Stimulated activated CD4-positive, alpha-beta T cell treated with anti-CD3 and anti-CD28 coated beads, Interleukin-2, amount 100 ng/mL, for 24 hours (primary cell): ENCODE measurements around the gene ZNF610.

Source experiments
- DNase-seq, 2 donors: peaks; one replicate each; pipeline ENCODE4 v3.0.0-alpha.2; 2020

Gene ZNF610

GRCh38 chr19:52398081-52398441 is 62.0 kb downstream of the ZNF610 start:
- peak in 1 of 2 donors; percentile 16 for DNase-seq

DNA sequence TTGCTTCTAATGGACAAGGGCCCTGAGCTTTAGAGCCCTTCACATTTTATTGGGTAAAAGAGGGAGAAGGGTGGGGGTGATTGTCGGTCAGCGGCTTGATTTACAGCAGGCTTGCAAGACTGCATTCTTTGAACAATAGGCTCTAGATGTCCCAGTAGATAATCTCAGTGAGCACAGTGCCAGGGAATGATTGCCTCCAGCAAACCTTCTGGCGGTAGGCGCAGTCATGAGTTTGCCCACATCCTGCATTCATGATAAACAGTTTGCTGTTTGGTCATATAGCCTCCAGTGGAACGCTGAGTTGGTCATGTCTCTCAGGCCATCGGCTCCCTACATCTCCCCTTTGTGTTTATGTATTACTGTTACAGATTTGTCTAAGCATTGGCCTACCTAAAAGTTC is 74.2 kb downstream of the ZNF610 start:
- DNase-seq: no peak

DNA sequence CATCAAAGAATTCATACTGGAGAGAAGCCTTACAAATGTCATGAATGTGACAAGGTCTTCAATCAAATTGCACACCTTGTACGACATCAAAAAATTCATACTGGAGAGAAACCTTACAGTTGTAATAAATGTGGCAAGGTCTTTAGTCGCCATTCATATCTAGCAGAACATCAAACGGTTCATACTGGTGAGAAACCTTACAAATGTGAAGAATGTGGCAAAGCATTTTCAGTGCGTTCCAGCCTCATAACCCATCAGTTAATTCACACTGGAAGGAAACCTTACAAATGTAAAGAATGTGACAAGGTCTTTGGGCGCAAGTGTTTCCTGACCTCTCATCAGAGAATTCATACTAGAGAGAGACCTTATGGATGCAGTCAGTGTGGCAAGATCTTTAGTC is 79.7 kb downstream of the ZNF610 start:
- DNase-seq: no peak
